Islet of Langerhans (tissue), 1 donor: Measurements from ENCODE around the gene IBA57.

Source experiments
- FAIRE-seq: peaks from one replicate; lab custom pipeline; 2011; peaks lifted over from hg19 to GRCh38; lab: Jason Lieb, UNC

Gene IBA57

DNA sequence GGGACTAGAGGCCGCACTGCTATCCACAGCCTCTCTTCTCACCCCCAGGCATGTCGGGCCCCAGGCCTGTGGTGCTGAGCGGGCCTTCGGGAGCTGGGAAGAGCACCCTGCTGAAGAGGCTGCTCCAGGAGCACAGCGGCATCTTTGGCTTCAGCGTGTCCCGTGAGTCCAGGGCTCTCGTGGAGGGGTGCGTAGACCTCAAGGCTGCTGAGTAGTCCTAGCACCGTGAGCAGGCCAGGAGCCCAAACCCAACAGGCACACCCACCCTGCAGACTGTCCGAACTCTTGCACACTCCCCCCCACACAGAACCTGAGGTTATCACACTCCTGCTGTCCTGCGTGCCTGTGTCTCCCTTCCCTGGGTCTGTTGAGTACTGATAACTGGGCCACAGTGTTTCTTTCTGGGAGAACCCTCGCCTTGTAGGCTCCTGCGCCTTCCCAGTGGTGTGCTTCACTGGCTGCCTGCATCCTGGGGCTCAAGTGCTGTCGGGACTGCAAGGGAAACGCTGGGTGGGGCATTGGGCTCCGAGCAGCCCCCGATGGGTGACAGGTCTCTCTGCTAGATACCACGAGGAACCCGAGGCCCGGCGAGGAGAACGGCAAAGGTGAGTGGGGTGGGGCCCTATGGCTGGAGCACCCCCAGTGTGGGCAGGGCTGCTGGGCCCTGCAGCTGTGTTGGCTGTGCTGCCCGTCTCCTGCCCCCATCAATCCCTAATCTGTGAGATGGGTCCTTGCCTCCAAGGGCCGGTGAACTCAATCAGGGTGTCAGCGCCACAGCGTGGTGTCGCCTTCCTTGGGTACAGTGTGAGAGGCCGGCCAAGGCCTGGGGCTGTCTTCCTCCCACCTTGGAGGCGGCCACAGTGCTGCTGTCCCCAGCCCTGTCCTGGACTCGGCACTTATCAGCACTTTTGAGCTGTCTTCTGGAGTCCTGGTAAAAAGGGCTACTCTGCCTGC lies 19.9 kb upstream of the IBA57 start:
- no peak for FAIRE-seq

DNA sequence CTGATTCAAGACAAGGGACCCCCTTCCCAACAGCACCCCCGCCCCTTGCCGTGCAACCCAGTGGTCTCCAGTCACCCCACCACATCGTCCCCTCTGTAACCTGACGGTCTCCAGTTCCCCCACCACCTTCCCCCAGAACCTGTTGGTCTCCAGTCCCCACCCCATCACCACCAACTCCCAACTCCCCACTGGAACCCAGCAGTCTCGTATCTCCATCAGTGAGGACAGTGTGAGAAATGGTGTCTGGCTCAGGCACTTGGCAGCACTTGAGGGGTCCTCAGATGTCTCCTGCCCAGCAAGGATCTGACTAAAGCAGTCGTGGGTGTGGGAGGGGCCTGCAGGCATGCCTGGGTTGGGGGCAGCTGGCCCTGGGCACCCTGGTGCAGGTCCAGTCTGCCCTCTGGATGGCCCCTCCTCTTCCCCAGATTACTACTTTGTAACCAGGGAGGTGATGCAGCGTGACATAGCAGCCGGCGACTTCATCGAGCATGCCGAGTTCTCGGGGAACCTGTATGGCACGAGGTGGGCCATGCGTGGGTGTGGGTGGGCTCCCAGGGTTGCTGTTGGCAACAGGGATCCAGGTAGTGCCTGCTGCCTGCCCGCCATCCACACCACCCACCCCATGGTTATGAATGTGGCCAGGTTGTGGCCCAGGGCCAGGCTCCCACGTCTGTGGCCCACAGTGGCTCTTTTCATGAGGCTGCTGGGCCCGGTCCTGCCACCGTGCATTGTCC lies 19.0 kb upstream of the IBA57 start:
- FAIRE-seq, result no peak

DNA sequence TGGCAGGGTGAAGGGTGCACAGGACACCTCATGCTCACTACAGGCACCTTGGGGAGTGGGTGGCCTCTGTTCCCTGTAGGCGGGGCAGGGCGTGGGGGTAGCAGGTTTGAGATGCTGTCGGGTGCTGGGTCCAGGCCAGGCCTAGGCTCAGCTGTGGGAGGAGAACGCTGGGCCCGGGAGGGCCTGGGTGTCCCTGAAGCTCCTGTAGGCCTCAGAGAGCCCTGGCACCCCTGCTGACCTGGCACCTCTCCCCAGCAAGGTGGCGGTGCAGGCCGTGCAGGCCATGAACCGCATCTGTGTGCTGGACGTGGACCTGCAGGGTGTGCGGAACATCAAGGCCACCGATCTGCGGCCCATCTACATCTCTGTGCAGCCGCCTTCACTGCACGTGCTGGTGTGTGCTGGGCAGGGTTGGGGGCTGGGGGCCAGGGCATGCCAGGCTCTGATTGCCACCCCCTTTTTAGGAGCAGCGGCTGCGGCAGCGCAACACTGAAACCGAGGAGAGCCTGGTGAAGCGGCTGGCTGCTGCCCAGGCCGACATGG lies 18.4 kb upstream of the IBA57 start:
- FAIRE-seq, result no peak

DNA sequence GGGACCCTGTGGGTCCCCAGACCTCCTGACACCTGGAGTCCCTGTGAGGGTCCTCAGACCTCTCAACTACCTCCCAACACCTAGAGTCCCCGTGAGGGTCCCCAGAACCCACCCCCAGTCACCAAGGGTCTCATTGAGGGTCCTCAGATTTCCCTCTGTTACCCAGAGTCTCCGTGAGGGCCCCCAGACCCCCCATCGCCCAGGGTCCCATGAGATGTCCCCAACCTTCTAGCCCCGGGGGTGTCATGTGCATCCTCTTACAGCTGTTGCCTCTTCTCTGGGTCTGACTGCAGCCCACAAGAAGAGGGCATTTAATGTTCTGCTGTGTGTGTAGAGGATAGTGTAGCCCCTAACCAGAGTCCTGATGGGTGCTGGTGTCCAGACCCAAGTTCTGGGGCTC lies 17.8 kb upstream of the IBA57 start:
- FAIRE-seq, result no peak

DNA sequence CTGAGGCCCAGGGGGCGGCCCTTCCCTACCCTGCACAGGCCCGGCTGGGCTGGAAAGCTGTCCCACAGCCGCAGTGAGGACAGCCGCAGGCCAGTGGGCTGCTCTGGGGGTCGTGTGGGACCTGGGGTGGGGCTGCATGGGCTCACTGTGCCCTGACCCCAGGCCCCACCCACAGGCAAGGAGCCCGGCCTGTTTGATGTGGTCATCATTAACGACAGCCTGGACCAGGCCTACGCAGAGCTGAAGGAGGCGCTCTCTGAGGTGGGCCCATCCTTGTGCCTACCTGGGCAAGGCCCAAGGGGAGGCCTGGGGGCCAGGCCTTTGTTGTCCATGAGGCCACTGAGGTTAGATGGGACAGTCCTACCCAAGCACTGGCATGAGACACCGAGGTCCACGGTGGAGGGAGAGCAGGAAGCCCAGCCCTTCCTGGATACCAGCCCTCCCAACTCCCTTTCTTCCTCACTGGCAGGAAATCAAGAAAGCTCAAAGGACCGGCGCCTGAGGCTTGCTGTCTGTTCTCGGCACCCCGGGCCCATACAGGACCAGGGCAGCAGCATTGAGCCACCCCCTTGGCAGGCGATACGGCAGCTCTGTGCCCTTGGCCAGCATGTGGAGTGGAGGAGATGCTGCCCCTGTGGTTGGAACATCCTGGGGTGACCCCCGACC lies 17.3 kb upstream of the IBA57 start:
- FAIRE-seq, result no peak

DNA sequence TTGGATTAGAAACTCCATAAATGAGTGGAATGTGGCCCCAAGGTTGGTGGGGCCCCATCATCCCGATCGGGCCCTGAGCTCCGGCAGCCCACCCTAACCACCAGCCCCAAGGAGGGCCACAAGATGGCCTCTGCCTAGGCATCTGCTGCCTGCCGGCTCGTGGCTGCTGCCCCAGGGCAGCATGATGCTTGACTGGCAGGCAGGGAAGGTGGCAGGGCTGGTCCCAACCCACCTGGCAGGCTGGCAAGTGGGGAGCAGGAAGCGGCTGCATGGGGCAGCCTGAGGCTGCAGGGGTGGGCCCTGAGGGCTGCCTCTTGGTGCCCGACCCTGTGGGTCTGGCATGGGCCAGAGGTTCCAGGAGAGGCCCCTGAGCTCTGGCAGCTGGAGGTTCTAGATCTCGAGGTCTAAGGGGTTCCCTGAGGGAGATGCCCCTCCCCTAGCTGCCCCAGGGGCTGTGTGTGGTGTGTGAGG lies 16.6 kb upstream of the IBA57 start:
- FAIRE-seq, result no peak

DNA sequence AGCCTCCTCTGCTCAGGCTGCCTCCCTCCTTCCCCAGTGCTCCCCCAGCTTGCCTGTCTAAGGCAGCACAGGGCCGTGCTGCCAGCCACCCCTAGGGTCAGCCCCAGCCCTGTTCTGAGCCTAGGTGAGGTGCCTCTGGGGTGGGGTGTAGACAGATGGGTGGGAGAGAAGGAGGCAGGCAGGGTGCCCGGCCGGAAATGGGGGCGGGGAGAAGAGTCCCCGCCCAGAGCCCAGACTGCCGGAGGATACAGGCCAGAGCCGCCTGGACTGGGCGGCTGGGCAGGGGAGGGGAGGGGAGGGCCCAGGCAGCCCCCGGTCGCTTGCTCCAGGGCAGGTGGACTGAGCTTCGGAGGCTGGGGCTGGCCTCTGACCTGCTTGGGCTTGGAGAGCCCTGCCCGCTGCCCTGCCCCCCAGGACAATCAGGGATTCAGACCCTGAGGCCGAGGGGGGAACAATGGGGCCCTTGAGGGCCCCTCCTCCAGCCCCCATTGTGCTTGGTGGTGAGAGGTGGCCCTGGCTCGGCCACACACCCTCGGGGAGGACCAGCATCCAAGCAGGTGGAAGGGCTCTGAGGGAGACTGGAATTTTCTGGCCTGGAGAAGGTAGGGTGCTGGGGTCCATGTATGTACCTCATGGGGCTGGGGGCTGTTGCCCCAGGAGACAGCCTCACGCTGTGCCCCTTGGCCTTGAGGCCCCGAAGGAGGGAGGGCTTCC lies 16.0 kb upstream of the IBA57 start, which contains the start of gene GJC2:
Gene GJC2 (plus strand): TSS at position 525 of the 714 bp plus-strand sequence. CDS start 7,829 bp downstream, outside the sequence.
- no peak for FAIRE-seq

DNA sequence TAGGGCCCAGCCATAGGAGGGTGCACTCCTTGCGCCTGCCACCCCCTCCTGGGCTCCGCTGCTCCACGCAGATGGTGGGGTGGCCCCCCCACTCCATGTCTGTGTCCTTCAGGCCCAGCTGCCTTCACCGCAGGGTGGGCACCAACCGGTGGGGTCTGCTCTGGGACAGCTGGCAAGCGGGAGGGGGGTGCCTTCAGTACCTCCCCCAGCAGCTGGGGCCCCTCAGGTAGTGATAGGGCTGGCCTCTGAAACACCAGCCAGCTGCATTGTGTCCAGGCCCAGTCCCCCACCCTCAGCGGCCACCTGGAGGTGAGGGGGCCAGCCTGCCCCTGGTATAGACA lies 15.5 kb upstream of the IBA57 start:
- FAIRE-seq, result no peak

DNA sequence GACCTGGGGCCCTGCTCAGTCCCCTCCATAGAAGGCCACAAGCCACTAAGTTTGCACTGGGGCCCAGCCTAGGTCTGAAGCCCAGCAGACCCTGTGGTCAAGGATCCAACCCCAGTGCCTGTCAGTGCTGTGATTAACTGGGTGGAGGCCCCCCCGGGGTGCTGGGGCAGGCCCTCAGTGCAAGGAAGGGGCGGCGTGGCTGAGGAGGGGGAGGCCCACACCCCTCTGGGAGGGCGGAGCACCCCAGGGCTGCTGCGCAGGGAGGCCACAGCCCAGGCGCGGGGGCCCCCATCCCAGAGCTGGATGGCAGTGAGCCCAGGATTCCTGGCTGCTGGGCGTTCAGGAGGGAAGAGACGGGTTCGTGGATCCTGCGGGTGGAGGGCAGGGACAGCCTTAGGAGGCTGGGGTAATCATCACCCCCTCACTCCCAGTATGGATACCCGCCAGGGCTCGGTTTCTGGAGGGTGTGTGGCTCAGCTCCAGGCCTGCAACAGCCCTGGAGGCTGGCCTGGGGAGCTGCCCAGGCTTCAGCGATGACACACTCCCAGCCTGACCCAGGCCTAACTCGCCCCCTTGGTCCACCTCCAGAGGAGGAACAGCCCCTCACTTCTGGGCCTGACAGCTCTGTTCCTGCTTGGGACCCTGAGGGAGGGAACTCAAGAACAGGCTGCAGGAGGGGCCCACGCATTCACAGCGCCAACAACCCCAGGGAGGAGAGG lies 15.0 kb upstream of the IBA57 start:
- FAIRE-seq, result no peak

DNA sequence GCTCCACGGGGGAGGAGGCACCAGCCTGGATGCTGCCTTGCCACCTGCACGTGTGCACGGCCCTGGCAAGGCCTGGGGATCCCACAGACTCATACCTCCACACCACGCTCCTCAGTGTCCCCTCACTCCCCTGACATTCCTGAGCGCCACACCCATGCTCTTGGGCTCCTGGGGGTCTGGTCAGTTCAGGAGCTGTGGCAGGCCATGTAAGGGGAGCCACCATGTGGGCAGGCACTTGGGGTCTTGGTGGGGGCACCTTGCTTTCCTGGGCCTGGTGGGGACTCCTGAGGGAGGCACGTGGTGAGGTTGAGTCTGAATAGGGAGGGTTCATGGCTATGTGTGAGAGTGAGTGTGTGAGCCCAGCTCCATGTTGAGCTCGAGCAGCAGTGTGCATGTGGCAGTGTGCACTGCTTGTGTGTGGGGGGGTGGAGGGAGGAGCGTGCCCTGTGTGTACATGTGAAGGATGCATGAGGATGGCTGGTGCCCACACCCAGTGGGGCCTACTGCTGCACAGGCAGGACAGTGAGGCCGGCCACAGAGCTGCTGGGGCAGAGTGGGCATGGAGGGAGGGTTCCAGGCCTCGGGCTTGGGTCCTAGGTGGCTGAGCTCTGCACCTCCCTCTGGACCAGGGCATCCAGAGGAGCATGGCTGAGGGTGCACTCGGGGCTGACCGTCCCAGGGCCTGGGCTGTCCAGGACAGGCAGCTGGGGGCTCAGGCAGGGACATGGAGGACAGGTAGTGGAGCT lies 14.3 kb upstream of the IBA57 start:
- no peak for FAIRE-seq

DNA sequence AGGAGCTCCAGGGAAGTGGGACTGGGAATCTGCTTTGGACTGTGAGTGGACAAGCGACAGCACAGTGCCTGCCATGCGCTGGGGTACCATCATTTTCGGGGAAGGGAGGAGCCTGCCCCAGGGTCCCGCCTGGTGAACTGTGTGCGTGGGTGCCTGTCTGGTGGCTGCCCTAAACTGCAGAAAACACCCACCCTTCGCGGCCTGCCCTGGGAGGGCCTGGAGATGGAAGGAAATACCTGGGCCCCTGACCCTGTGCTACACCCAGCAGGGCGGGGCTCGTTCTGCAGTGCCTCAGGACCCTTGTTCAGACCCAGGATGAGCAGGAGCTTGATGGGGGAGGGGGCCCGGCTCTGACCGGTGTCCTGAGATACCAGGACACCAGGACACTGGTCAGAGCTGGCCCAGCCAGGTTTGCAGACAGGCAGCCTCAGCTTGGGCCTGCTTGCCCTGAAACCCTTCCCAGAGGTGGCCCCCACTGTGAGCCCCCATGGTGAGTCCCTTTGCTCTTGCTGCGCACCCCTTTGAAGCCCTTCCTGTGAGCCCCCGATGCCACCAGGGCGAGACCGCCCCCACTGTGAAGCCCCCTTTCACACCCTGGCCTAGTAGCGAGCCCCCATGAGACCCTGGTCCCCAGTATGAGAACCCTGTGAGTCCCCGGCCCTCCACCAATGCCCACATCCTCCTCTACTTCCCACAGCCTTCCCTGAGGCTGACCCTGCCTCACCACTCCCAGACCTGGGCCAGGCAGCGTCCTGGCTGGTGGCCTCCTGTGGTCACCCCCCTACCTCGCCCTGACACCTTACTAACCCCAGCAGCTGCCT lies 13.3 kb upstream of the IBA57 start:
- no peak for FAIRE-seq

DNA sequence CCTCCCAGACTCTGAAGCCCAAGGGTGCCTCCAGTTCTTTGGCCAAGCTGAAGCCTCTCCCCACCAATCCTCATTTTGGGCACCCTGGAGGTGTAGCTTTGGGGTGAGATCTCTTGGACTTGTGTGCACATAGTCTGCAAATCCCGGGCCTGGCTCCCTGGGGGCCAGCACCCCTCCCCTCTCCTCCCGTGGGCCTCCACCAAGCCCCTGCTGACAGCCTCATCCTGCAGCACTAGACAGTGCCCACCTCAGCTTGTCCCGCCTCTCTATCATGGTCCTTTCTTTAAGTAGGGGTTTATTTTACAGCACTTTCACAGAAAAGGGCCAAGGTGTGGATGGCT lies 12.7 kb upstream of the IBA57 start:
- FAIRE-seq, result no peak

DNA sequence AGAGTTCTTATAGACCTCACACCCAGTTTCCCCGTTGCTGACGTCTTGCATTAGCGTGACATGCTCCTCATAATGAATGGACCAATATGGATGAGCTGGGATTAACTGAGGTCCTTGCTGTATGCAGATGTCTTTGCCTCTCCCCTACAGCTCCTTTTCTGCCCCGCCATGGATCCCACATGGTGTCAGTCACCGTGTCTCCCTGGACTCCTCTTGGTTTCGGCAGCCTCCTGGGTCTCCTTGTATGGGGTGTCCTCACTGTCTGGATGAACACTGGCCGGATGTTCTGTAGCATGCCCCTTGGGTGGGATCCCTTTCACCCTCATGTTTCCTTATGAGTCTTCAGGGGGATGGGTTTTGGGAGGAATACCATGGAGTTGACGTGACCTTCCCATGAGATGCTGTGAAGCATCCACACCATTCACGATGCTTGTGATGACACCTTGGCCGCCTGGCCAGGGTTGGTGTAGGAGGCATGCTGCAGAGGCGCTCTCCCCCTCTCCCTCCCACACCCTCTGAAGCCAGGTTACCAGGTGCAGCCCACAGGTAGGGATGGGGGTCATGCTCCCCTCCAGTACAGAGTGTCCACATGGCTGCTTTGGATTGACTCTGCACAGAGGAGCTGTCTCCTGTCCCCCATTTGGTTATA lies 11.5 kb upstream of the IBA57 start:
- no peak for FAIRE-seq

DNA sequence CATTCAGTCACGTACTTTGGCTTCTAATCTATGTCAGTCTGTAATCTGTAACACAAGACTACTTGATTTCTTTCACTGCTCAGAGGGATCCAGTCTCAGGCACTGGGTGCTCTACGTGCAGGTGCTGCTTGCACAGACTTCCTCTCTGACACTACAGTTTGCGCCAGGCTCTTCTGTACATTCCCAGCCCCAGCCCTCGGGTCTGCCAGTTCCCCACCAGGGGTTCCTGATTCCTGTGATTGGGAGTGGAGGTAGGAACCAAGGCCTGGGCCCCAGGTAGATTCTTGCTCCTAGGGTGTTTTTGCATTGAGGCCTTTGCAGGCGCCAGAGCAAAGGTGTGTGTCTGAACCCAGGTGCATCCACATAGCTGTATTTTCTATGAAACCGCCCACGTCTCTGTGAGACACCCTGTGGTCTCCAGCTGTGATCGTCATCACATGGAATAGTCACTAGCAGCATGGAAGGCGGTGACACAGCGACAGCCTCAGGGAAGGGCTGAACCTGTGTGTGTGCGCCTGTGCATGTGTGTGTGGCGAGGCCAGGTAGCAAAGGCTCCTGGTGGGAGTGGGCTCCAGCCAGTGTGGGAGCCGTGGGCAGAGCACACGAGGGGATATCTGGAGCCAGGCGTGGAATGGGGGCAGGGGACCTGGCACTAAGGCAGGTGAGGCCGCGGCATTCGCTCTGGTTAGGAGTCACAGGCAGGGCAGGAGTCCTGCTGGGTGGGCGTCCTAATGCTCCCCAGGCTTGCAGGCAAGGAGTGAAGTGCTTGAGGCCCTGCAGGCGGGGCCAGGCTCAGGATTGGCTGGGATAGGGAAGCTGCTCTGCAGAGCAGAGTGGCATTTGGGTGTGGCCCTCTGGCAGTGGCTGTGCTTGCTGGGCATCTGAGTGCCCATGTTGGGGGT lies 10.7 kb upstream of the IBA57 start:
- no peak for FAIRE-seq

DNA sequence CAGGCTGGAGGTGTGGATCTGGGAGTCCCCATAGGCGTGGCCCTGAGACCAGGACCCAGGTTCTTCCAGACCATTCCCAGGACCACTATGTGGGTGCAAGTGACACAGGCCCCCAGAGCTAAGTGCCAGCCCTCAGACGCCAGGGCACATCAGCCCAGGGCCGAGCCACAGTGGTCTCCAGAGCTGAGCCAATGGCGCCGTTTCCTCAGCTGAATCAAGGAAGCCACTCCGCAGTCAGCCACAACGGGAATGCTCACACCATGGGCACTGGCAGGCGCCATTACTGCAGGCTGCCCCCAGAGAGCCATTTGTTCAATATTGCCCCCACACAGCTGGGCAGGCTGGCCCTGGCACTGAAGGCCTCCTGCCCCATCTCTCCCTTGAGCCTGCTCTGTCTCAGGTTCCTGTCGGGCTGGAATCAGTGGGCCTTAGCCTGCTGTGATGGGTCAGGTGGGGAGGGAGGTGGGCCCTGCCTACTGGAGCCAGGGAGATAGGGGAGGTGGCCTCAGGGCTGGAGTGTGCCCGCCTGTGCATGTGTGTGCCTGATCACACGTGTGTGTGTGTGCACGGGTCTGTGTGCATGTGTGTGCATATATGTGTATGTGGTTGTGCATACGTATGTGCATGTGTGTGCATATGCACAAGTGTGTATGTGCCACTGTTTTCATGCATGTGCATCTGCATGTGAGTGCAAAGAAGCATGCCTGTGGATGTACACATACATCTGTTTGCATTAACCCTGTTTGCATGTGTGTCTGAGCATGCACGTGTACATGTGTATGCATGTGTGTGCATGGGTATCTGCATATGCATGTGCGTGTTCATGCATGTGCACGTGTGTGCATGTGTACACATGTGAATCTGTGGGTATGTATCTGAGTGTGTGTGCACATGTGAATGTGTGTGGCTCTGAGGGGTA lies 9.7 kb upstream of the IBA57 start:
- no peak for FAIRE-seq

DNA sequence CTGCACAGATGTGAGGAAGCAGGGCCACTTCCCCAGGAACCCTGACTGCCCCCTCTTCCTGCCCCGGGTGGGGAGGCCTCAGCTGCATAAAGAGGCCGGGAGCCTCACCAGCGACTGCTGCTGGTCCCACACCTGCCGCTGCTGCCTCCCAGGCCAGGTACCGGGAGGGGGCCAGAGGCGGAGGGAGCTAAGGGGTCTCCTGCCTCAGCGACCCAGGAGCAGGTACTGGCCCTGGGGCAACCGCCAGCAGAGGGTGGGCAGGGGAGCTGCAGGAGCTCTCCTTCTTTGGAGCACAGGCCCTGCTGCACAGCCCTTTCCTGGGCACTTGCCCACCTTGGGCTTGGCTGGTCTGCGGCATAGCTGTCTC lies 9.1 kb upstream of the IBA57 start:
- no peak for FAIRE-seq
